SH-SY5Y (cell line): Measurements from ENCODE around the gene TANGO6.

Source experiments
- GATA2 ChIP-seq: IDR thresholded peaks from 2 replicates; pipeline ENCODE4 v1.6.1; 2011; ENCODE audit warnings: mild to moderate bottlenecking, low read depth, low read length
- GATA3 ChIP-seq: IDR thresholded peaks from 2 replicates; pipeline ENCODE4 v1.6.1; 2011; ENCODE audit warnings: low read depth, mild to moderate bottlenecking, low read length, moderate library complexity

GRCh38 chr16:69029121-69029520 is 185.8 kb downstream of the TANGO6 start:
- no peak for TF ChIP-seq GATA2
- TF ChIP-seq GATA3: no peak
